PC-9 (cell line): ENCODE data around the gene CBFB. TPM values are rescaled to one million over a fixed set of nuclear protein-coding genes. Genes with fewer than 3 reads are reported as not detected.

Experiments used
- BruUV-seq: library from RNA; stranded (reverse); fragments of 400-500 nt; replicated peaks from 2 replicates; lab custom pipeline; 2021; lab: Mats Ljungman, UMichigan
- CTCF ChIA-PET: fragments of 300-600 bp; sonication (Branson Sonifier 250); formaldehyde crosslinking; loops from one replicate; lab custom pipeline; 2022; ENCODE audit warnings: antibody characterized with exemption; lab: Charles Lee
- POLR2A ChIA-PET: fragments of 300-600 bp; sonication (Branson Sonifier 250); formaldehyde crosslinking; loops from one replicate; lab custom pipeline; 2022; ENCODE audit warnings: antibody characterized with exemption; ENCODE audit not compliant: unreplicated experiment; lab: Charles Lee
- DNase-seq, 2 experiments: peaks; one replicate each; pipeline versions ENCODE4 v3.0.0 to v3.0.0-alpha.2; 2015 to 2022; ENCODE audit warnings: mixed read lengths in 1 of 2
- H2AFZ ChIP-seq: fragments of 200-600 bp; sonication (generic); 2 replicates; pipeline ENCODE4 v1.8.1; 2017; ENCODE audit warnings: antibody characterized with exemption
- H3F3A ChIP-seq: fragments of 200-600 bp; sonication (generic); 2 replicates; pipeline ENCODE4 v1.8.1; 2017; ENCODE audit warnings: antibody characterized with exemption, mild to moderate bottlenecking, low read depth; ENCODE audit not compliant: insufficient read depth
- H3K27ac ChIP-seq: fragments of 200-600 bp; sonication (generic); 2 replicates; pipeline ENCODE4 v1.6.1; 2016; ENCODE audit warnings: mixed run types
- H3K27me3 ChIP-seq: fragments of 200-600 bp; sonication (generic); 2 replicates; pipeline ENCODE4 v1.6.1; 2016; ENCODE audit warnings: low read depth, mixed run types; ENCODE audit not compliant: insufficient read depth
- H3K36me3 ChIP-seq: fragments of 200-600 bp; sonication (generic); 2 replicates; pipeline ENCODE4 v1.6.1; 2016; ENCODE audit warnings: low read depth, mixed run types
- H3K4me1 ChIP-seq: fragments of 200-600 bp; sonication (generic); replicated peaks from 2 replicates; pipeline ENCODE4 v1.6.1; 2016; ENCODE audit warnings: mixed run types; ENCODE audit not compliant: insufficient read depth
- H3K4me2 ChIP-seq: fragments of 200-600 bp; sonication (generic); 2 replicates; pipeline ENCODE4 v1.6.1; 2017; ENCODE audit warnings: mixed run types
- H3K4me3 ChIP-seq: fragments of 200-600 bp; sonication (generic); 2 replicates; pipeline ENCODE4 v1.6.1; 2016; ENCODE audit warnings: mixed run types
- H3K79me2 ChIP-seq: fragments of 200-600 bp; sonication (generic); 2 replicates; pipeline ENCODE4 v1.6.1; 2017; ENCODE audit warnings: low read depth, mixed run types
- H3K9me2 ChIP-seq: fragments of 200-600 bp; sonication (generic); 2 replicates; pipeline ENCODE4 v1.8.1; 2017; ENCODE audit warnings: mild to moderate bottlenecking; ENCODE audit not compliant: insufficient read depth
- H3K9me3 ChIP-seq: fragments of 200-600 bp; sonication (generic); 2 replicates; pipeline ENCODE4 v1.8.1; 2016; ENCODE audit warnings: low read depth; ENCODE audit not compliant: insufficient read depth
- H4K20me1 ChIP-seq: fragments of 200-600 bp; sonication (generic); 2 replicates; pipeline ENCODE4 v1.8.1; 2017; ENCODE audit not compliant: insufficient read depth
- CTCF ChIP-seq: fragments of 200-600 bp; sonication (generic); conservative IDR thresholded peaks from 2 replicates; pipeline ENCODE4 v1.6.1; 2017; ENCODE audit warnings: mixed run types, antibody characterized with exemption, mild to moderate bottlenecking, moderate library complexity
- EZH2 ChIP-seq: fragments of 200-600 bp; sonication (generic); IDR thresholded peaks from 2 replicates; pipeline ENCODE4 v1.8.0; 2017; ENCODE audit warnings: antibody characterized with exemption, low read depth
- intact Hi-C: fragments of 100-400 bp; cut with micrococcal nuclease; formaldehyde crosslinking; loops from one replicate; pipeline ENCODE4 v1.10.0; 2022; ENCODE audit not compliant: unreplicated experiment
- total RNA-seq: library from RNA; stranded (reverse); gene quantifications from 2 replicates; pipeline ENCODE4 v1.2.3, GENCODE V29; 2021

CBFB gene
- total RNA-seq, 1 experiment from 2014 or later, result 63.3 TPM

- POLR2A ChIA-PET, result no interaction called here
- Histone ChIP-seq H3K79me2 (no peaks in the 10 kb centered on the region), H2AFZ (no peak overlapping the region), H3F3A (peaks cover 17% of the 10 kb centered on the region), H3K9me3 (no peaks in the 10 kb centered on the region), H3K9me2 (no peaks in the 10 kb centered on the region), H4K20me1 (no peaks in the 10 kb centered on the region), H3K4me3 (no peak overlapping the region), H3K27ac (no peak overlapping the region), H3K4me1 (no peaks in the 10 kb centered on the region), H3K27me3 (no peaks in the 10 kb centered on the region), H3K36me3 (no peaks in the 10 kb centered on the region; the same call in 1 of the 2 replicates), H3K4me2 (no peak overlapping the region)
- BruUV-seq, result no TSS peak
- TF ChIP-seq CTCF (no peak), EZH2 (no peak)
- CTCF ChIA-PET, result no interaction called here
- intact Hi-C loops, result no loop called here
- DNase-seq, result no peak
Measured at GRCh38 chr16:67146523-67147357, 117.8 kb downstream of the CBFB start.

GRCh38 chr16:67147437-67148140, 118.6 kb downstream of the CBFB start:
- H3K27me3 ChIP-seq, result no peaks in the 10 kb centered on the region
- DNase-seq, result no peak
- no peaks in the 10 kb centered on the region for H4K20me1 ChIP-seq
- ChIA-PET CTCF (no interaction called here), POLR2A (no interaction called here)
- TF ChIP-seq EZH2, result no peak
- no peak for TF ChIP-seq CTCF
- no peaks in the 10 kb centered on the region for H3K79me2 ChIP-seq
- no peak overlapping the region for H3K27ac ChIP-seq
- H3K4me1 ChIP-seq, result no peaks in the 10 kb centered on the region
- intact Hi-C loops, result no loop called here
- H2AFZ ChIP-seq, result no peak overlapping the region
- H3K9me3 ChIP-seq, result no peaks in the 10 kb centered on the region
- H3K4me2 ChIP-seq, result no peak overlapping the region
- H3K36me3 ChIP-seq, result no peaks in the 10 kb centered on the region; the same call in 1 of the 2 replicates
- no TSS peak for BruUV-seq
- no peak overlapping the region for H3K4me3 ChIP-seq
- peaks cover 17% of the 10 kb centered on the region for H3F3A ChIP-seq
- H3K9me2 ChIP-seq, result no peaks in the 10 kb centered on the region

GRCh38 chr16:67148221-67148620, 119.3 kb downstream of the CBFB start:
- no TSS peak for BruUV-seq
- Histone ChIP-seq H3K27ac (no peak overlapping the region), H3K79me2 (no peaks in the 10 kb centered on the region), H3K4me2 (no peak overlapping the region), H3K9me3 (no peaks in the 10 kb centered on the region), H3F3A (peaks cover 21% of the 10 kb centered on the region), H3K9me2 (no peaks in the 10 kb centered on the region), H4K20me1 (no peaks in the 10 kb centered on the region), H3K27me3 (no peaks in the 10 kb centered on the region), H2AFZ (no peak overlapping the region), H3K4me3 (no peak overlapping the region), H3K4me1 (no peaks in the 10 kb centered on the region), H3K36me3 (no peaks in the 10 kb centered on the region)
- ChIA-PET CTCF (no interaction called here), POLR2A (no interaction called here)
- intact Hi-C loops, result no loop called here
- no peak for DNase-seq
- TF ChIP-seq EZH2 (no peak), CTCF (no peak)
